HepG2 (cell line): ENCODE results near the gene DOCK3. TPM values are rescaled to one million over a fixed set of nuclear protein-coding genes. Genes with fewer than 3 reads are reported as not detected.

ENCODE experiments used
- ATAC-seq: fragments of 200-7000 bp; cut with Tn5 transposase; 3 replicates; pipeline ENCODE4 v1.9.1; 2020; ENCODE audit warnings: mild to moderate bottlenecking, moderate library complexity
- BruUV-seq: library from RNA; stranded (reverse); fragments of 400-500 nt; replicated peaks from 2 replicates; lab custom pipeline; 2021; lab: Mats Ljungman, UMichigan
- CTCF ChIA-PET: fragments of 300-600 bp; formaldehyde crosslinking; extraction: SDS; loops from one replicate; lab custom pipeline; 2021; ENCODE audit warnings: low total read pairs, inconsistent platforms, low intra/inter-chr PET ratio; lab: Yijun Ruan, JAX
- POLR2A ChIA-PET: fragments of 350-600 bp; sonication (Branson Sonifier 250); formaldehyde crosslinking; loops from one replicate; lab custom pipeline; 2020; ENCODE audit warnings: antibody characterized with exemption, inconsistent platforms; lab: Yijun Ruan, JAX
- DNase-seq: peaks from one replicate; pipeline ENCODE4 v3.0.0-alpha.2; 2015; ENCODE audit warnings: low spot score
- FAIRE-seq: peaks from 3 replicates; lab custom pipeline; 2011; peaks lifted over from hg19 to GRCh38; lab: Jason Lieb, UNC
- H2AFZ ChIP-seq: one replicate; pipeline ENCODE4 v1.6.1; 2011; ENCODE audit warnings: low read length, inconsistent platforms
- H3K27ac ChIP-seq: fragments of 300-600 bp; 3 replicates; pipeline ENCODE4 v1.8.0; 2011; ENCODE audit warnings: mixed run types, mild to moderate bottlenecking, mixed read lengths, low read length, inconsistent platforms; ENCODE audit not compliant: insufficient read depth; ENCODE audit errors: extremely low read length
- H3K27me3 ChIP-seq, 2 experiments: fragments of 200-600 bp in 1 of 2; 2 replicates in 1 of 2; 3 replicates in 1 of 2; pipeline versions ENCODE4 v1.6.0 to v1.8.0; 2011; ENCODE audit warnings: low read length in 2 of 2, mild to moderate bottlenecking in 2 of 2, moderate library complexity in 2 of 2, inconsistent platforms in 1 of 2; ENCODE audit not compliant: insufficient read depth in 2 of 2, control insufficient read depth in 1 of 2
- H3K36me3 ChIP-seq, 2 experiments: fragments of 200-600 bp in 1 of 2; replicated peaks in 1 of 2; 2 replicates in 1 of 2; 3 replicates in 1 of 2; pipeline versions ENCODE4 v1.5.1 to v1.8.0; 2011; ENCODE audit warnings: low read length in 2 of 2, inconsistent platforms in 1 of 2; ENCODE audit not compliant: insufficient read depth in 2 of 2, control insufficient read depth in 1 of 2
- H3K4me1 ChIP-seq: 2 replicates; pipeline ENCODE4 v1.5.1; 2012; ENCODE audit warnings: low read length, inconsistent platforms; ENCODE audit not compliant: insufficient read depth
- H3K4me2 ChIP-seq: 2 replicates; pipeline ENCODE4 v1.6.0; 2011; ENCODE audit warnings: low read depth, low read length, inconsistent platforms
- H3K4me3 ChIP-seq, 3 experiments: fragments of 200-600 bp in 1 of 3; sonication (generic), shearing (Covaris generic) in 1 of 3; replicated peaks in 1 of 3; 2 replicates each; pipeline ENCODE4 v1.5.1; 2011 to 2016; ENCODE audit warnings: low read length in 3 of 3, inconsistent platforms in 2 of 3, low read depth in 2 of 3, mild to moderate bottlenecking in 2 of 3, control low read depth in 1 of 3, mixed read lengths in 1 of 3; ENCODE audit not compliant: insufficient read depth in 1 of 3
- H3K79me2 ChIP-seq: one replicate; pipeline ENCODE4 v1.6.1; 2011; ENCODE audit warnings: low read length, inconsistent platforms; ENCODE audit not compliant: insufficient read depth
- H3K9ac ChIP-seq: 2 replicates; pipeline ENCODE4 v1.6.0; 2011; ENCODE audit warnings: mild to moderate bottlenecking, low read depth, low read length, inconsistent platforms; ENCODE audit not compliant: insufficient read depth
- H3K9me3 ChIP-seq: 2 replicates; pipeline ENCODE4 v1.5.1; 2012; ENCODE audit warnings: mild to moderate bottlenecking, low read length
- H4K20me1 ChIP-seq: 2 replicates; pipeline ENCODE4 v1.6.0; 2011; ENCODE audit warnings: inconsistent platforms, mild to moderate bottlenecking, low read length, moderate library complexity; ENCODE audit not compliant: insufficient read depth
- ARID3A ChIP-seq: IDR thresholded peaks from 2 replicates; pipeline ENCODE4 v1.6.1; 2012; ENCODE audit warnings: low read depth, low read length, improper control_type of control experiment
- CEBPZ ChIP-seq: IDR thresholded peaks from 2 replicates; pipeline ENCODE4 v1.6.1; 2012; ENCODE audit warnings: low read length, improper control_type of control experiment
- EP300 ChIP-seq, 3 experiments: sonication (generic) in 1 of 3; formaldehyde crosslinking in 1 of 3; IDR thresholded peaks; 2 replicates each; pipeline versions ENCODE4 v1.5.1 to v1.6.1; 2011 to 2020; ENCODE audit warnings: low read depth in 2 of 3, low read length in 2 of 3, borderline replicate concordance in 1 of 3, improper control_type of control experiment in 1 of 3, mild to moderate bottlenecking in 1 of 3, missing genetic modification reagents in 1 of 3, moderate library complexity in 1 of 3
- MAFF ChIP-seq: IDR thresholded peaks from 2 replicates; pipeline ENCODE4 v1.6.1; 2011; ENCODE audit warnings: low read depth, low read length, improper control_type of control experiment
- MEIS1 ChIP-seq: sonication (generic); formaldehyde crosslinking; IDR thresholded peaks from 2 replicates; pipeline ENCODE4 v1.9.0; 2021; ENCODE audit warnings: mild to moderate bottlenecking, missing genetic modification reagents, moderate library complexity, borderline replicate concordance
- NONO ChIP-seq, 2 experiments: fragments of 450-650 bp in 1 of 2; sonication (generic) in 1 of 2; formaldehyde crosslinking in 1 of 2; IDR thresholded peaks in 1 of 2; conservative IDR thresholded peaks in 1 of 2; 2 replicates each; pipeline versions ENCODE4 v1.6.1 to v1.8.0; 2017 to 2022; ENCODE audit warnings: mild to moderate bottlenecking in 1 of 2, missing genetic modification reagents in 1 of 2, moderate library complexity in 1 of 2
- POLR2A ChIP-seq, 2 experiments: IDR thresholded peaks; 2 replicates each; pipeline ENCODE4 v1.6.1; 2011; ENCODE audit warnings: low read depth in 2 of 2, low read length in 2 of 2, mild to moderate bottlenecking in 1 of 2, moderate library complexity in 1 of 2; ENCODE audit not compliant: insufficient read depth in 1 of 2
- PTBP1 ChIP-seq: fragments of 200-400 bp; formaldehyde crosslinking; IDR thresholded peaks from 2 replicates; pipeline ENCODE4 v1.6.1; 2018; ENCODE audit warnings: low read length, low read depth; ENCODE audit not compliant: poor library complexity, severe bottlenecking
- SRSF4 ChIP-seq: fragments of 200-400 bp; formaldehyde crosslinking; IDR thresholded peaks from one replicate; pipeline ENCODE4 v1.6.1; 2018; ENCODE audit warnings: mild to moderate bottlenecking, low read depth, low read length, moderate library complexity; ENCODE audit not compliant: poor library complexity, severe bottlenecking
- YY1 ChIP-seq: IDR thresholded peaks from 2 replicates; pipeline ENCODE4 v1.6.1; 2011; ENCODE audit warnings: low read length, low read depth, moderate library complexity, mild to moderate bottlenecking; ENCODE audit not compliant: insufficient read depth, insufficient replicate concordance
- ZNF160 ChIP-seq: sonication (generic); formaldehyde crosslinking; IDR thresholded peaks from 2 replicates; pipeline ENCODE4 v1.8.0; 2022; ENCODE audit warnings: mild to moderate bottlenecking, inconsistent platforms, missing genetic modification reagents
- ZNF496 ChIP-seq: sonication (generic); formaldehyde crosslinking; IDR thresholded peaks from 2 replicates; pipeline ENCODE4 v1.8.1; 2023; ENCODE audit warnings: mild to moderate bottlenecking, moderate library complexity, missing genetic modification reagents; ENCODE audit not compliant: insufficient replicate concordance
- ZNF772 ChIP-seq: sonication (generic); formaldehyde crosslinking; IDR thresholded peaks from 2 replicates; pipeline ENCODE4 v1.5.0; 2020; ENCODE audit warnings: mild to moderate bottlenecking, missing genetic modification reagents
- ZNF816 ChIP-seq: sonication (generic); formaldehyde crosslinking; IDR thresholded peaks from 2 replicates; pipeline ENCODE4 v1.8.0; 2022; ENCODE audit warnings: missing genetic modification reagents, mild to moderate bottlenecking, borderline replicate concordance
- WGBS: methylation state at CpG from one replicate; pipeline ENCODE4 v1.1.6; 2017; ENCODE audit warnings: low lambda C conversion rate; 5-methylcytosine and 5-hydroxymethylcytosine counted together
- in situ Hi-C: cut with HindIII; loops from 2 replicates; pipeline ENCODE4 v1.10.0; 2017; ENCODE audit warnings: low pct_unique_long_range_greater_than_20kb; ENCODE audit not compliant: extremely low pct_ligation_motif_present
- intact Hi-C: fragments of 100-400 bp; cut with micrococcal nuclease; formaldehyde crosslinking; loops from one replicate; pipeline ENCODE4 v1.10.0; 2022; ENCODE audit not compliant: unreplicated experiment
- polyA plus RNA-seq, 8 experiments: library from polyadenylated mRNA; depleted of rRNA in 3 of 8; stranded (reverse) in 7 of 8; unstranded in 1 of 8; fragments of >200 nt; fragmentation: Illumina TruSeq in 4 of 8; extraction: Trizol in 4 of 8; gene quantifications; 2 replicates each; pipeline versions ENCODE4 v1.2.1 to v1.2.3, GENCODE V29; 2011 to 2016; ENCODE audit warnings: low read depth in 4 of 8, missing spikeins in 1 of 8, mixed read lengths in 1 of 8; ENCODE audit not compliant: insufficient read depth in 1 of 8
- total RNA-seq, 5 experiments: library from RNA; depleted of rRNA; stranded (reverse); fragments of >200 nt; fragmentation: Illumina TruSeq; extraction: Trizol; gene quantifications; 2 replicates each; pipeline ENCODE4 v1.2.3, GENCODE V29; 2016; ENCODE audit warnings: low read depth in 1 of 5

Gene DOCK3
- total and polyA plus RNA-seq, 2 of the 13 experiments (the other 11 are each of a cell fraction or from before 2014, with no cell fraction given): not detected

GRCh38 chr3:51057121-51057520, 382.4 kb downstream of the DOCK3 start (continued):
- TF ChIP-seq YY1: no peak
- TF ChIP-seq ARID3A: no peak
- TF ChIP-seq NONO (IDR thresholded peaks at IDR 0.05): no peak
- TF ChIP-seq NONO (CRISPR knock-in tag; conservative IDR thresholded peaks at IDR 0.05): no peak

- BruUV-seq: no TSS peak
- H3K27ac ChIP-seq: no peak overlapping the region
- ChIA-PET POLR2A (no interaction called here), CTCF (no interaction called here)
- no peak overlapping the region for H3K4me3 ChIP-seq
- DNase-seq (no peak), FAIRE-seq (no peak), ATAC-seq (no peak)
- no peak overlapping the region for H2AFZ ChIP-seq
- intact Hi-C loops (no loop called here), in situ Hi-C loops (no loop called here)
- no peaks in the 10 kb centered on the region for H3K27me3 ChIP-seq
- 0% methylated on average over 1 of the region's 1 CpG for WGBS
- no peaks in the 10 kb centered on the region for H3K36me3 ChIP-seq
- H3K9me3 ChIP-seq: no peaks in the 10 kb centered on the region
- no peaks in the 10 kb centered on the region for H3K4me1 ChIP-seq
- no peaks in the 10 kb centered on the region for H4K20me1 ChIP-seq
- H3K4me2 ChIP-seq: no peak overlapping the region
- H3K9ac ChIP-seq: no peak overlapping the region
- H3K79me2 ChIP-seq: no peaks in the 10 kb centered on the region
- TF ChIP-seq MEIS1 (CRISPR knock-in tag) (no peak), ZNF496 (CRISPR knock-in tag) (no peak), SRSF4 (no peak), ZNF772 (CRISPR knock-in tag) (no peak), MAFF (no peak), ZNF816 (no peak), CEBPZ (no peak), ZNF160 (CRISPR knock-in tag) (no peak), POLR2A (IDR thresholded peaks at IDR 0.05; ENCODE audit: insufficient read depth in 1 of 2, low read depth in 2 of 2, low read length in 2 of 2) (no peak), EP300 (IDR thresholded peaks at IDR 0.05; ENCODE audit: low read depth in 2 of 2, low read length in 2 of 2) (no peak), EP300 (CRISPR knock-in tag; IDR thresholded peaks at IDR 0.05; ENCODE audit: borderline replicate concordance) (no peak), PTBP1 (no peak)
Observed at GRCh38 chr3:51063053-51063452, 388.3 kb downstream of the DOCK3 start.
